ENCODE data around the gene TAGLN2. TPM values are rescaled to one million over a fixed set of nuclear protein-coding genes. Genes with fewer than 3 reads are reported as not detected.

The TAGLN2 gene
- total RNA-seq, 1 experiment from 2014 or later = 66.9 TPM

GRCh38 chr1:159877695-159878444 lies 47.4 kb downstream of the TAGLN2 start:
- no peaks in the 10 kb centered on the region for H3K9me3 Mint-ChIP-seq
- H3K27me3 Mint-ChIP-seq (ENCODE audit: low read depth) = peaks cover 2% of the 10 kb centered on the region; the same call in 1 of the 2 replicates
- CTCF ChIA-PET = interaction anchor here (0.9 kb wide), 1 partner anchor 129 kb away, joined by 3 read pairs; no protein-coding TSS in a partner anchor
- ATAC-seq (no peak), DNase-seq (ENCODE audit: low spot score) (no peak)
- no peaks in the 10 kb centered on the region for H3K36me3 Mint-ChIP-seq
- H3K4me3 Mint-ChIP-seq = no peak overlapping the region
- POLR2A ChIA-PET = no interaction called here
- TF ChIP-seq SP1 (CRISPR knock-in tag; conservative IDR thresholded peaks at IDR 0.05) (no peak), ATF2 (CRISPR knock-in tag; IDR thresholded peaks at IDR 0.05; ENCODE audit: borderline replicate concordance, low read depth) (no peak), GRHL2 (CRISPR knock-in tag; IDR thresholded peaks at IDR 0.05; ENCODE audit: insufficient replicate concordance, severe bottlenecking) (no peak), CDX4 (CRISPR knock-in tag; IDR thresholded peaks at IDR 0.05; ENCODE audit: borderline replicate concordance) (no peak)
- H3K4me1 Mint-ChIP-seq = no peaks in the 10 kb centered on the region
- no peak overlapping the region for H3K27ac Mint-ChIP-seq

DNA sequence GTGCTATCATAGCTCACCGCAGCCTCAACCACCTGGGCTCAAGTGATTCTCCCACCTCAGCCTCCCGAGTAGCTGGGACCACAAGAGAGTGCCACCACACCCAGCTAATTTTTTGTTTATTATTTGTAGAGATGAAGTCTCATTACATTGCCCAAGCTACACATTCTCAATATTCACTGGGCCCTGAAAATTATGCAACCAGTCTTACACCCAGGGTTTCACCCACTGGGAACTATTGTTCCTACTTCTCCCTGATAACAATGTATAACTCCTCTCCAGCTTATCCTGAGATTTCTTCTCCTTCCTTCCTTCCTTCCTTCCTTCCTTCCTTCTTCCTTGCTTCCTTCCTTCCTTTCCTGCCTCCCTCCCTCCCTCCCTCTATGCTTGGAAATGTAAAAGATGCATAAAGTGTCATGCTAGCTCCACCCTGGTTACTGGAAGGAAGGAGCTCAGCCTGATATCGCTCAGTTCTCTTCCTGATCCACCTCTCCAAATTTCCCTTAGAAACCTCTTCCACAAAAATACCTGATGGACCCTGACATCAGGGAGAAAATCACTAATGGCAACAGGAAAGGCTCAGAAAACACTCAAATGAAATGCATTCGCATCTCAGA lies 51.7 kb downstream of the TAGLN2 start:
- Mint-ChIP-seq H3K27ac (no peak overlapping the region), H3K9me3 (no peaks in the 10 kb centered on the region), H3K4me1 (no peaks in the 10 kb centered on the region), H3K27me3 (ENCODE audit: low read depth) (peaks cover 2% of the 10 kb centered on the region; the same call in 1 of the 2 replicates), H3K4me3 (no peak overlapping the region), H3K36me3 (no peaks in the 10 kb centered on the region)
- ChIA-PET POLR2A (no interaction called here), CTCF (interaction anchor here (0.6 to 3.4 kb wide), 10 partner anchors 9 to 134 kb away, joined by 3 to 15 read pairs (median 4); partner anchors contain the start of gene SLAMF8)
- DNase-seq (ENCODE audit: low spot score) (no peak), ATAC-seq (no peak)
- TF ChIP-seq OVOL2 (CRISPR knock-in tag; IDR thresholded peaks at IDR 0.05; ENCODE audit: borderline replicate concordance) (no peak), JAZF1 (CRISPR knock-in tag; IDR thresholded peaks at IDR 0.05) (no peak)

DNA sequence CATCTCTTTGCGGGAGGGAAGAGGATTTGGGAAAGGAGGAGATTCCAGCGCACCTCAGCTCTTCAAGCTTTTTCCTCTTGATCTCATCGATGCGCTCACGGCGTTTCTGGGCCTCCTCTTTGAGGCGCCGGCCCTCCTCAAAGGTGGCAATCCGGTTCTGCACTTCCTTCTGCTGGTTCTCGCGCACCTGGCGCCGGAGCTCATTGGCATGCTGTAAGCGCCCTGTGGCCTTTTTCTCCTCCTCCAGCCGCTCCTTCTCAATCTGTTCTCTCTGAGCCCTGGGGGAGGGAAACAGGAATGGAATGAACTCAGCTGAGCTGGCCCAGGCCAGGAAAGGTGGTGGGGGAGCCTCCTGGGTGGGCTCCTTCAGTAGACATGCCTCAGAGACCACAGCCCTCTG lies 52.4 kb downstream of the TAGLN2 start:
- Mint-ChIP-seq H3K4me3 (no peak overlapping the region), H3K4me1 (peaks cover under 1% of the 10 kb centered on the region; the same call in 1 of the 2 replicates), H3K27ac (no peak overlapping the region), H3K9me3 (no peaks in the 10 kb centered on the region), H3K36me3 (no peaks in the 10 kb centered on the region), H3K27me3 (ENCODE audit: low read depth) (peaks cover 2% of the 10 kb centered on the region; the same call in 1 of the 2 replicates)
- ChIA-PET POLR2A (no interaction called here), CTCF (interaction anchor here (0.6 to 3.4 kb wide), 12 partner anchors 9 to 135 kb away, joined by 3 to 15 read pairs (median 4); partner anchors contain the start of genes SLAMF8 and VSIG8)
- DNase-seq (ENCODE audit: low spot score) (no peak), ATAC-seq (no peak)
- TF ChIP-seq ZNF263 (CRISPR knock-in tag; IDR thresholded peaks at IDR 0.05; ENCODE audit: low read depth) = no peak
- no peak for TF ChIP-seq ZNF671 (CRISPR knock-in tag; IDR thresholded peaks at IDR 0.05)
- TF ChIP-seq MXD4 (CRISPR knock-in tag; IDR thresholded peaks at IDR 0.05; ENCODE audit: borderline replicate concordance) = no peak
- TF ChIP-seq, protein P1, sequence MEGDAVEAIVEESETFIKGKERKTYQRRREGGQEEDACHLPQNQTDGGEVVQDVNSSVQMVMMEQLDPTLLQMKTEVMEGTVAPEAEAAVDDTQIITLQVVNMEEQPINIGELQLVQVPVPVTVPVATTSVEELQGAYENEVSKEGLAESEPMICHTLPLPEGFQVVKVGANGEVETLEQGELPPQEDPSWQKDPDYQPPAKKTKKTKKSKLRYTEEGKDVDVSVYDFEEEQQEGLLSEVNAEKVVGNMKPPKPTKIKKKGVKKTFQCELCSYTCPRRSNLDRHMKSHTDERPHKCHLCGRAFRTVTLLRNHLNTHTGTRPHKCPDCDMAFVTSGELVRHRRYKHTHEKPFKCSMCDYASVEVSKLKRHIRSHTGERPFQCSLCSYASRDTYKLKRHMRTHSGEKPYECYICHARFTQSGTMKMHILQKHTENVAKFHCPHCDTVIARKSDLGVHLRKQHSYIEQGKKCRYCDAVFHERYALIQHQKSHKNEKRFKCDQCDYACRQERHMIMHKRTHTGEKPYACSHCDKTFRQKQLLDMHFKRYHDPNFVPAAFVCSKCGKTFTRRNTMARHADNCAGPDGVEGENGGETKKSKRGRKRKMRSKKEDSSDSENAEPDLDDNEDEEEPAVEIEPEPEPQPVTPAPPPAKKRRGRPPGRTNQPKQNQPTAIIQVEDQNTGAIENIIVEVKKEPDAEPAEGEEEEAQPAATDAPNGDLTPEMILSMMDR (IDR thresholded peaks at IDR 0.05) = no peak
- TF ChIP-seq TCF7 (CRISPR knock-in tag; IDR thresholded peaks at IDR 0.05; ENCODE audit: low read depth) = no peak
- TF ChIP-seq, protein P2, sequence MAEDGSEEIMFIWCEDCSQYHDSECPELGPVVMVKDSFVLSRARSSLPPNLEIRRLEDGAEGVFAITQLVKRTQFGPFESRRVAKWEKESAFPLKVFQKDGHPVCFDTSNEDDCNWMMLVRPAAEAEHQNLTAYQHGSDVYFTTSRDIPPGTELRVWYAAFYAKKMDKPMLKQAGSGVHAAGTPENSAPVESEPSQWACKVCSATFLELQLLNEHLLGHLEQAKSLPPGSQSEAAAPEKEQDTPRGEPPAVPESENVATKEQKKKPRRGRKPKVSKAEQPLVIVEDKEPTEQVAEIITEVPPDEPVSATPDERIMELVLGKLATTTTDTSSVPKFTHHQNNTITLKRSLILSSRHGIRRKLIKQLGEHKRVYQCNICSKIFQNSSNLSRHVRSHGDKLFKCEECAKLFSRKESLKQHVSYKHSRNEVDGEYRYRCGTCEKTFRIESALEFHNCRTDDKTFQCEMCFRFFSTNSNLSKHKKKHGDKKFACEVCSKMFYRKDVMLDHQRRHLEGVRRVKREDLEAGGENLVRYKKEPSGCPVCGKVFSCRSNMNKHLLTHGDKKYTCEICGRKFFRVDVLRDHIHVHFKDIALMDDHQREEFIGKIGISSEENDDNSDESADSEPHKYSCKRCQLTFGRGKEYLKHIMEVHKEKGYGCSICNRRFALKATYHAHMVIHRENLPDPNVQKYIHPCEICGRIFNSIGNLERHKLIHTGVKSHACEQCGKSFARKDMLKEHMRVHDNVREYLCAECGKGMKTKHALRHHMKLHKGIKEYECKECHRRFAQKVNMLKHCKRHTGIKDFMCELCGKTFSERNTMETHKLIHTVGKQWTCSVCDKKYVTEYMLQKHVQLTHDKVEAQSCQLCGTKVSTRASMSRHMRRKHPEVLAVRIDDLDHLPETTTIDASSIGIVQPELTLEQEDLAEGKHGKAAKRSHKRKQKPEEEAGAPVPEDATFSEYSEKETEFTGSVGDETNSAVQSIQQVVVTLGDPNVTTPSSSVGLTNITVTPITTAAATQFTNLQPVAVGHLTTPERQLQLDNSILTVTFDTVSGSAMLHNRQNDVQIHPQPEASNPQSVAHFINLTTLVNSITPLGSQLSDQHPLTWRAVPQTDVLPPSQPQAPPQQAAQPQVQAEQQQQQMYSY (CRISPR knock-in tag; IDR thresholded peaks at IDR 0.05) = no peak
